HG03469 (cell line): ENCODE measurements around the gene BEST1.

Source experiments
- ATAC-seq: cut with Tn5 transposase; IDR thresholded peaks from one replicate; pipeline ENCODE4 v1.9.1; 2021; ENCODE audit warnings: mild to moderate bottlenecking, moderate library complexity, moderate number of reproducible peaks; ENCODE audit not compliant: unreplicated experiment

Gene BEST1

DNA sequence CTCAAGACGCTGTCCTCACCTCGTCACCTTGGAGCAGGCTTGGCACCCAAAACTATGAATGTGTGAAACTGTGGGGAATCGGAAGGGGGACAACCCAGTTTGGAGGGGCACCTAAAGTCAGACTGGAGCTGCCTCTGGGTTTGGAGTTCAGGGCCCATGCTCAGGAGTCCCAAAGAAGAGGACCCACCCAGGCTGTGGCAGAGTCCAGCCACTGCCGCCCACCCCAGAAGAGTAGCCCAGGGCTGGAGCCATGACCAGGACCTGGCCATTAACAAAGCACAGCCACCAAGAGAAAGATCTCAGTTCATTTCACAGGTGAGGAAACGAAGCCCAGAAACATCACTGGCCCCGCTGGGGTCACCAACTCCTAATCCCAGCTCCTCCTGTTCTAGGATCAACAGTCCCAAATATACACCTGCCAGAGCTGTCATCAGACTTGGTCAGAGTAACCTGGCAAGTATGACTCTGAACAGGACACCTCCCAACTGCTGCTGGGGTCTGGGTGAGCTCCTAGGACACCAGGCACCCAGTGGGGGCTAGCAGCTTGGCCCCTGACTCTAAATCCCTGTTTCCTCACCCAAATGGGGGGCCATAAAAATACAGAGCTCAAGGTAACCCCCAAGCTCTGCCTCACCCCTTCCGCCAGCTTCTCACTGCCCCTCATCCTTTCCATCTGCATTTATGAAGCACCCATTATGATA, 35.5 kb upstream of the BEST1 start:
- ATAC-seq = no peak

DNA sequence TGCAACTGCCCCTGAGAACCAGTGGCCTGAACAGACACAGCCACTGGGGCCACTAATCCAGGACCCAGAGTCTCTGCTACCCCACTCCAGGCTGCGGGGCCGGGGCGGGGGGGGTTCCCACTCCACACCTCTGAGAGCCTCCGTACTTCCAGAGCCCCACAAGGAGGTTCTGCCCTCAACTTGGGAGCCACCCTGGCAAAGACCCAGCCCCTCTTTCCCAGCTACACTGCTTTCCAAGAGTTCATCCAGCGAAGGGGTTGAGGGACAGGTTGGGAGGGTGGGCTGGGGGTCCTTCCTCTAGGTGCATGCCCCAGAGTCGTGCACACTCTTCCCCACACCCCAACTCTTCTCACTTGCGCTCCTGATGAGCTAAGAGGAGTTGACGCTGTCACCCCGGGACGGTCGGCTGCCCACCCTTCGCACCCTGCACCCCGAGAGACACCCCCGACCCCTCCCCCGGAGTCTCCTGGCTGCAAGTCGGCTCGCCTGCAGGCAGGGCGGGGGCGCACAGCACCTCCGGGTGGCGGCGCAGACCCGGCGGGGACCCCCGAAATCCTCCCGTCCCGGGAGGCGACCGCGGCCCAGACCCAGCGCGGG, 33.3 kb upstream of the BEST1 start:
- no peak for ATAC-seq

DNA sequence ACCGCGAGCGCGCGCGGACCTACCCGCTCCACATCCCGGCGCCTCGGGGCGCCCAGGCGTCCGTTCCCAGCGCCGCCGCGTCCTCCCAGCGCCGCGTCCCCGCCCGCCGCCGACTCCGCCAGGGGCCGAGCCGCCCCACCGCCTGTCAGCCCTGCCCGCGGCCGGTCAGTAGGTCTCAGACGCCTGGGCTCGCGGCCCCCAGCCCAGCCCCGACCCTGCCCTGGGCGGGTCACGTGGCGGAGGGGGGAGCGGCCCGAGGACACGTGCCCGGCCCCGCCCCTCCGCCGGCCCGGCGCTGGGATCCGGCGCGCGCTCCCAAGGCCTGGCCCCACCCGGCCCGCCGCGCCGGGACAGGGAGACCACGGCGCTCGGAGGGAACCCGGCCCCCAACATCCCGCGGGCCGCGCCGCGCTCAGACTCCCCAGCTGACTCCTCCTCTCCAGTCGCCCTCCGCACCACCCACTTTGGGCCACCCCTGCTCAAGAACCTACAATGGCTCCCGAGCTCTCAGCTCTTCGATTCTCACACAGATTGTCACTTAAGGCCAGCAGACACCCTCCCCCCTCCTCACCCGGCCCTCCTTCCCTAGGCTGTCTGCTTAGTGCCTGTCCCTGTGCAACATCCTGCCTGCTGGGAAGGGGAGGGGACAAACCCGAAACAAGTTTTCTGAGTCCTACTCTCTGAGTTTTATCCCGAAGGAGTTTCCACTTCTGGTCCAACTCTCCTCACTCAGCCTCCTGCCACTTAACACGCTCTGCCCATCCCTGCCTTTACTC, 32.6 kb upstream of the BEST1 start, which contains the start of gene RAB3IL1:
RAB3IL1 (minus strand) TSS at position 233 of the 776 bp plus-strand sequence; CDS start at position 34, 199 bp downstream.
- no peak for ATAC-seq

DNA sequence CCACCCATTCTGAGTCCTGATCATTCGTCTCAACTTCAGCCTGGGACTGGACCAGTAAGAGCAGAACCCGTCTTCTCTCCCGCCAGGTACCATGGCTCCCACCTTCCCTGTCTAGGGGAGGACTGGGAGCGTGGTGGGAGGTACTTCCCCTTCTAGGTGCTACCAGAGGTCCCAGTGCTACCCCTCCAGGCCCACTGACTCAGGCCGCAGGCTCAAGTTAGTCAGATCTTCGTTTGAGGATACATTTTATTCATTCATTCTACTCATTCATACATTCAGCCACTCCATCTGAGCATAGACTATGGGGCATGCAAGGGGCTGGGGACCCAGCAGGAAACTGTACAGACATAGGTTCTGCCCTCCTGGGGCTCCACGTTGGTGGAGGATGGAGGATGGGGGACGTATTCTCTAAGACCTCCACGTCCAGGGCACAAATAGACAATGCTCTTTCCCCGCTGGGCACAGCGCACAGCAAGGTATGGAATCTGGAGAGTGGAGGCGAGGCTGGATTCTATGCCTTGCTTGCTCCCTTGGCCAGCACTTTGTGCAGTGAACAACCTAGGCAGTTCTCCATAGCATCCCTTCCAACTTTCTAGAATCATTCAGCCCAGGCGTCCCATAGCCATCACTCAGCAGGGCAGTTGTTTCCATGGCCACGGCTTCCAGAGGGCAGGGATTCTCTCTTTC, 31.8 kb upstream of the BEST1 start:
- ATAC-seq = no peak

DNA sequence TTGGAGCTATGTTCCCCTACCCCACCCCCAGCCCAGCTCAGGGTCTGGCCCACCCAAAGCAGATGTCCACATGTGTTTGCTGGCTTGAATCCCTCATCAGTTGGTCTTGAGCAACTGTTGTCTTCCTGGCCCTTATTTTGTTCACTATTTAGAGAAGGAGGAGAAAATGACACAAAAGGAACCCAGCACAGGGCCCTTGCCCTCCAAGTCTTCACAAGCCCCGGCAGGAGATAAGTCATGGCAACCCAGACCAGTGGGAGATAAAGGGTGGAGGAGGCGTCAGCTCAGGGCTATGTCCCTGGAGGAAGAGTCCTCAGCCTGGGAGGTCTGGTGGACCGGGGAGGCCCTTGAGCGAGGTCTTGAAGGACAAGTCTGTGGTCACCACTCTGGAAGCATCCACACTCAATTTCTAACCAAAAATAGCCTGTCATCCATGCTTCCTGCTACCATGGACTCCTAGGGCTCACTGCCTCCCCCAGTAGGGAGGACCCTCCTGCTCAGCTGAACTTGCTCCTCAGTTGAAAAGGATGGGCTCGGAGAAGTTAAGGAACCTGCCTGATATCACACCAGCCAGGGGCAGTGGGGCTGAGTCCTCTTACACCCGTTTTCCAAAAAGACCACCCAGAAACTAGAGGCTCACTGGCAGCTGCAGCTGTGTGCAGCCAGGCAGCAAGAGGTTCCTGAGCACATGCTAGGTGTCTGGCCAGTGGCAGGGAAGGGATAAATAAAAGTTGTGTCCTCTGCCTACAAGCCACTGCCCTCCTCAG, 31.0 kb upstream of the BEST1 start:
- ATAC-seq = no peak

DNA sequence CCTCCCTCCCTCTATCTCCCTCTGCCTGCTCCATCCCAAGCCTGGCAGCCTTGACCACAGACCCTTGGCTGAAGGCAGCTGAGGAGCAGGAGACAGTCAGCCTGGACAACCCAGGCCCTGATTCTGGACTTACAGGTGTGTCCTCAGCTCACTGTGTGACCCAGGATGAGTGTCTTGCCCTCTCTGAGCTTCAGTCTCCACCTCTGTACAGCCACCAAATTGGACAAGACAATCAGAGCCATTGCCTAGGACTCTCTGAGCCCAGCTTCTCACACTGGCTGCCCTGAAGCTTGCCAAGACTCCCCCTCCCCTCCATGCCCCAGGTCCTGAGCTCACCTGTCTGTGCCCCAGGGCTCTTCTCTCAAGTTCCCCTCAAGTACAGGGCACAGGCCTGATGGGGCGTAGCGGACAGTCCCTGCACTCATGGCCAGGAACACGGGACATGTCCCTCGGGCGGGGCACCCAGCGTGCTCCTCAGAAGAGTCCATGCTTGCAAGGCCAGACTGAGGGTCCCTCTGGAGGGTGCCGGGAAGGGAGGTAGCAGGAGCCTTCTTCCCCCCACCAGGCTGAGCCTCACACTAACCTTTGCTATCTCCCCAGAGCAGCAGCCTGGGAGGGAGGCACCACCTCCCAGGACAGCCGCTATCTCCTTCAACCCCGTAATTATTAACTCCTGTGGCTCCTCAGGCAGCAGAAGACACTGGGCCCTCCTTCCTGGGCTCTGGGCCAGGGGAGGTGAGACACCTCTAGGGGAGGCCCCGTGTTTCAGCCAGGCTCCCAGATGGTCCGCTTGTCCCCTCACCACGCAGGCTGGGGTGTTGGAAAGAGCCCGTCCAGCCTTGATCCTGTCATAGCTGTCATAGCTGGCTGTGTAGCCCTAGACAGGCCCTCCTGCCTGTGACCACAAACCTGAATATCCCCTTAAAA, 30.2 kb upstream of the BEST1 start:
- no peak for ATAC-seq

DNA sequence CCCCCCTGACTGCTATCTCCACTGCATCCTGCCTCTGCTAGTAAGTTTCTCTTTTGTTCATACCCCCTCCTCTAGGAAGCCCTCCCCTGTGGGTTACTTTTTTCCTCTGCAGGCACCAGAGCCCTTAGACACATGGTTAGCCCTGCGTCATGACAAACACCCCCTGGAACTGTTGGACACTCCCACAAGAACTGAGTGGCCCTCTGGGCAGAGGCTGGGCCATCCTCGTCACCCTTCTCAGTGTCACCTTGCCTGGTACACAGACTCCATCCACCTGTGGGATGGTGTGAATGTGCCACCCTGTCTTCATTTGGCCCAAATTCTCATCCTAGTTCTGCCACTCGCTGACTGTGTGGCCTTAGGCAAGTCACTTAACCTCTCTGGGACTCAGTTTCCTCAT, 28.7 kb upstream of the BEST1 start:
- ATAC-seq = no peak

DNA sequence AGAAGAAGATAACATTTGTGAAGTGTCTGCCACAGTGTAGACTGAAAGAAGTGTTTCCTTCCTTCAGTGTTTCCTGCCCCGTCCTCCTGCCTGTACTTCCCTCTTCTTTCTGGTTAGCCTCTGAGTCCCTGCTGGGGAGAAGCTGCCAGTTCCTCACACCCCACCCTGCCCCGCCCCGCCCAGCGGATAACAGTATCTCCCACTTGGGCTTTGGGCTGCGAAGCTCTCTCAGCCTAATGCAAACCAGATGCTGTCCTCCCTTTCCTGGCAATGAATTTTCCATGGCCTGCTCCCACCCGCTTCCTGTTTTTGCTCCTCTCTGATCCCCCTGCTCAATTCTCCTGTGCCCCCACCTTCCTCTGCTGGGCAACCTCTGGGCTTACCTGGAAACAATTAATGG, 27.6 kb upstream of the BEST1 start:
- no peak for ATAC-seq

DNA sequence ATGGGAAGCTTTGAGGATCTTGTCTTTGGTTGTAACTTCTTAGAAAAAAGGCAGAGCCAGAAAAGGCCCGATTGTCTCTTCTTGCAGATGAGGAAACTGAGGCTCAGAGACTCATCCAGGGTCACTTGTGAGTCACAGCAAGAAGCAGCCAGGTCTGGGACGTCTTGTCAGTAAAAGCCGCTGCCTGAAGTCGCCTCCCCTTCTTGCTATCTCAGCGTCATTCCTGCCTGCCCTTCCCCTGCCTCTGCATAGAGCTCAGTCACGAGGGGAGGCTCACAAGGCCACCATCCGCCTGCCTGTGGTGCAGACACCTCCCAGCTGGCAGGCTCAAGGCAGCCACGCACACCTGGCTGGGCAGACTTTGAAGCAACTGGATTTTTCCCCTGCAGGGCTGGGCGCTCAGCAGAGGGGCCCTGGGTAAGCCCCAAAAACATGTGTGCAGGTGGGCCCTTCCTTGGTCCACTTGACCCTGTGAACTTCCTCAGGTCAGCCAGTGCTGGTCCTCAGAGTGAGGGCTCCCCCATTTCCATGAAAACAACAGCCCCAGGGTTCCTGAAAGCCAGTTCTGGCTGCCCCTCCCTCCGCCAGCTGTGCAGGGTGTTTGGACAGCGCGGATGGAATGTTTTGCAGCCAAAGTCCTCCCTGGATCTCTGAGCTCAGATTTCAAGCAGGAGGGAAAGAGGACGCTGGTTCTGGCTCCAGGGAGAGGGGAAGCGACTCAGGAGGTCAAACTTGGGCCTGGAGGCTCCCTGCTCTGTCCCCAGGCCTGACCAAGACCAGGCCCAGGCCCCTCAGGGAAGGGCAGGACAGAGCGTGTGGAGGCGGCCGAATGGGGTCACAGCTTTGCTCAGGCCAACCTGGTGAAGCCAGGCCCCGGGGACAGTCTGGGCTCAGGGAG, 26.7 kb upstream of the BEST1 start:
- ATAC-seq = no peak

DNA sequence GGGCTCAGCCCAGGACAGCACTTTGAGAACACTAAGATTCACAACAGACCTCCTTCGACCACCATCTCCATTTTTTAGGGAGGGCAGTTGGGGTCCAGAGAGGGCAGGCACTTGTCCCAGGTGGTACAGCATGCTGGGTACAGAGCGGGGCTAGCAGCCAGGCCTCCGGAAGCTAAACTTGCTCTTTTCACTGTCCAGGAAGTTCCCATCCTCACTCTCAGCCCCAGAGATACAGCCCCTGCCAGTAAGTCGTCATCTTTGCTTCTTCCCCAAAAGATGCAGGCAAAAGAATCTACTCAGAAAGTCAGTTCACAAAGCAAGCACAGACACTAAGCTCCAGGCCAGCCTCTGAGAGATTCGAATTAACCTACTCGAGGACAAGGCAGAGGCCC, 26.1 kb upstream of the BEST1 start:
- ATAC-seq = no peak

DNA sequence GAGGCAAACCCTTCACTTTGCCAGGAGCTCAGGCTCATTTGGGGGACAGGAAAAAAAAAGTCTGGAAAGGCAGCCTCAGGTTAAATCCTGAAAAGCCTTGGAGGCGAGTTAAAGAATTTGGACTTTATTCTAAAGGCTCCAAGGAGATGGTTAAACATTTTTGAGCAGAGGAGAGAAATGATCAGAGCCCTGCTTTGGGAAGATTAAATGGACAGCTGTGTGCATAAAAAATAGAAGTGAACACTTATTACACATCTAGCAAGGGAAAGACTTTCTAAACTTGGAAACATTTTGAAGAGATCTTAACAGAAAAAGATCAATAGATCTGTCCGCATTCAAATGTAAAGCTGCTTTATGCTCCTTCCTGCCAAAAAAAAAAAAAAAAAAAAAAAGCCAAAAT, 24.4 kb upstream of the BEST1 start:
- ATAC-seq = no peak

DNA sequence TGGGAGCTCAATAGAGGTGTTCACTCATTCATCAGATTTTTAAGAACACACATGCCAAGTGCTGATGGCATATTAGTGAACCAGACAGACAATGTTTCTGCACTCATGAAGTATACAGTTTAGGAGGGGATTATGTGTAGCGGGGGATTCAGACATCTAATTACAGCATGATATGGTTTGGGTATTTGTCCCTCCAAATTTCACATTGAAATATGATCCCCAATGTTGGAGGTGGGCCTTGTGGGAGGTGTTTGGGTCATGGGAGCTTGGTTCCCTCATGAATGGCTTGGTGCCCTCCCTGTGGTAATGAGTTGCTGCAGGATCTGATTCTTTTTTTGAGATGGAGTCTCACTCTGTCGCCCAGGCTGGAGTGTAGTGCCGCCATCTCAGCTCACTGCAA, 23.9 kb upstream of the BEST1 start:
- no peak for ATAC-seq

DNA sequence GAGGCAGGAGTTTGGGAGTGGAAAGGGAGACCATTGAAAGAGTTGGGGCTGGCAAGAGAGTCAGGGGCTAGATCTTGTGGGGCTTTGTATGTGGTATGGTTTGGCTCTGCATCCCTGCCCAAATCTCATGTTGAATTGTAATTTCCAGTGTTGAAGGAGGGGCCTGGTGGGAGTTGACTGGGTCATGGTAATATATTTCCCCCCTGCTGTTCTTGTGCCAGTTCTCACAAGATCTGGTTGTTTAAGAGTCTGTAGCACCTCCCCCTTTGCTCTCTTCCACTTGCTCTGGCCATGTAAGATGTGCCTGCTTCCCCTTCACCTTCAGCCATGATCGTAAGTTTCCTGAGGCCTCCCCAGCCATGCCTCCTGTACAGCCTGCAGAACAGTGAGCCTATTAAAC, 22.6 kb upstream of the BEST1 start:
- ATAC-seq = no peak

DNA sequence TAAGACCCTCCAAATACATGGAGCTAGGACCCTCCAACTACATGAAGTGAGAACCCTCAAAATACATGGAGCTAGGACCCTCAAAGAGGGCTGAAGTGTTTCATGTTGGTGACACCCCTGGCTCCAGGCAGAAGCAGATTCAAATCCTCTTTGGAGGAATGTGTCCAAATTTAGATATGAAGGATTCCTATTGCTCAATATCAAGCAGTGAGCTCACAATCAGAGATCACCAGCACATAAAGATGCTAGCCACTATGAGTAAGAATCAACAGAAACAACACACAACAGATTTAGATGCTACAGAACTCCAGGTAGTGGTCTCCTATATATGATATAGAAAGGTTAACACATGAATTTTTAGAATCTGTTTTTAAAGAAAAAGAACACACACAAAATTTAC, 21.5 kb upstream of the BEST1 start:
- ATAC-seq = no peak

DNA sequence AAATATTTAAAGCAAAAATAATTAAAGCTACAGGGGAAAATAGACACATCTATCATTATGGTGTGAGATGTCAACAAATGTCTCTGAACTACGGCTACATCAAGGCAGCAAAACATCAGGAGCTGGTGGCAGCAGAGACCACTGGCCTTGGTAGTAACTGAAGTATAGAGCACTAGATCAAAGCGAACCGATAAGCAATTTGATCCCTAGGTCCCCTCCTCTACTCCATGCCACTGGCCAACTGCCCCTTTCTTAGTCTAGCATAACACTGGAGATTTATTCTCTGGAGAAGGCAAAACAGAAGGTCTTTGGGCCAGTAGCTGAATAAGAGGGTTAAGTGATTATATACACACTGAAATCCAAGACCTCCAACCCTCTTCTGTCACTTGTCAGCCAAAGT, 19.2 kb upstream of the BEST1 start:
- no peak for ATAC-seq

DNA sequence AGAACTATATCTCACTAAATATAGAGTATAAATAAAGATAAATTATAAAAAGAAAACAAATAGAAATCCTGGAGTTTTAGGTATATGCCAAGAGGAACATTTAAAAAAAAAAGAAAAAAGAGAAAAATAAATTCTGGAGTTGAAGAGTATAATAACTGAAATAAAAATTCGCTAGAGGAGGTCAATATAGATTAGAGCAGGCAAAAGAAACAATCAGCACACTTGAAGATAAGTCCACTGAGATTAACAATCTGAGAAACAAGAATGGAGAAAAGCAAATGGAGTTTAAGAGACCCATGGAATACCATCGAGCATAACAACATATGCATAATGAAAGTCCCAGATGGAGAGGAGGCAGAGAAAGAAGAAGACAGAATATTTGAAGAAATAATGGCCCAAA, 14.3 kb upstream of the BEST1 start:
- no peak for ATAC-seq

DNA sequence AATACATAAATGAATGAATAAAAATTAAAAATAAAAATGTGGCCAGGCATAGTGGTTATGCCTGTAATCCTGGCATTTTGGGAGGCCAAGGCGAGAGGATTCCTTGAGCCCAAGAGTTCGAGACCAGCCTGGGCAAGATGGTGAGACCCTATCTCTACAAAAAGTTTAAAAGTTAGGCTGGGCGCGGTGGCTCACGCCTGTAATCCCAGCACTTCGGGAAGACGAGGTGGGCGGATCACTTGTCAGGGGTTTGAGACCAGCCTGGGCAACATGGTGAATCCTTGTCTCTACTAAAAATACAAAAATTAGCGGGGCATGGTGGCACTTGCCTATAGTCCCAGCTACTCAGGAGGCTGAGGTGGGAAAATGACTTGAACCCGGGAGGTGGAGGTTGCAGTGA, 9.7 kb upstream of the BEST1 start:
- ATAC-seq = no peak

DNA sequence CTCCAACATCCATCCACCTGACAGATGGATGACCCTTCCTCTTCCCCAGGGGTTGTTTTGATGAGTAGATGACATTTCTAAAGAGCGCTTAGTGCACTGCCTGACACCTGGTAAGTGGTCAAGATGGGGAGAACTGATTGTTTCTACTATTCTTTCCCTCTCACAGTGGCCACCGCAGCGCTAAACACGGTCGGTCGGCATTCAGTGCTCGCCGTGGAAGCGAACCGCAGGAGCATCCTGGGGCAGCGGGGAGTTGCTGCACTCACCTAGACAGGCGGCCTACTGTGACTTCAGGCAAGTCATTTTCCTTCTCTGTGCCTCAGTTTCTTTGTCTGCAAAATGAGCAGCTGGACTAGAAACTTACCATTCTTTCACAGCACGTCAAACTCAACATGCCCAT, 5.0 kb upstream of the BEST1 start:
- ATAC-seq = no peak

DNA sequence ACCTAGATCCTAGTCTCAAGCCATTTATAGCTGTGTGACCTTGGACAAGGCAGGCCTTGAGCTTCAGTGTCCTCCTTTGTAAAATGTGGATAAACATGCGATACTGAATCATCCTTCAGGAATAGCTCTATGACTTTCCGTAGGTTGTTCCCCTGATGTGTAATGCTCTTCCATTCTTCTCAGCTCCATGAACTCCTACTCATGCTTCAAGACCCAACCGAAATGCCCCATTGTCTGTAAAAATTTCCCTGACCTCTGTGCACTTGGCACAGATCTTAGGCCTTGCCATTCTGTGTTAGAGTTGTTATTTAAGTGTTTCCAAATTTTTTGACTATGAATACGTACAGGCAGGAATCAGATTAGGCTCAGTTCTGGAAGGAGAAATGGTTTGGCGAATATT, 3.3 kb upstream of the BEST1 start:
- ATAC-seq = no peak
